ENCODE measurements around the gene PRX.

DNA sequence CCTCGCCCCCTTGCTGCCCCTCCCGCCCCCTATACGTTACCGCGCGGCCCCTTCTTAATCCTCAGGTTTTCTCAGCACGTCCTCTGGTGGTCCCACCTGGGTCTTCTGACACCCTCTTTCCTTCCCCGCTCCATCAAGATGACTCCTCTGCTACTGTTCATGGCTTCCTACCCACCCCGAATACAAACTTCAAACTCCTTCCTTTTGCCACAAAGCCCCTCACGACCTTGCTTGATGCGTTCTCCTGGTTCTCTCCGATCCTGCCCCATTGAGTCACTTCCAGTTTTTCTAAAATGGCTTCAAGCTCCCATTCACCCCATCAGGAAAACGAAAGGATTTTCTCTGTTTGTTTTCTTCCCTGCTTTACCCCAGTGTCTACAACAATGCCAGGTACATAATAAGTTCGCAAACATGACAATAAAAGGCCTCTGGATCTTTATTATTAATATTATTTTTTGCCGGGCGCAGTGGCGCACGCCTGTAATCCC lies 31.7 kb upstream of the PRX start:
- TF ChIP-seq MEIS1 (CRISPR knock-in tag; IDR thresholded peaks at IDR 0.05; ENCODE audit: borderline replicate concordance) (no peak), ZNF747 (CRISPR knock-in tag; IDR thresholded peaks at IDR 0.05; ENCODE audit: borderline replicate concordance) (no peak), GFI1 (CRISPR knock-in tag; IDR thresholded peaks at IDR 0.05; ENCODE audit: borderline replicate concordance) (no peak)

All from HepG2 (cell line).